Neural crest cell (in vitro differentiated cells): Measurements from ENCODE around the gene SLC16A2. TPM values are rescaled to one million over a fixed set of nuclear protein-coding genes. Genes with fewer than 3 reads are reported as not detected.

Experiments used
- DNase-seq: peaks from one replicate; pipeline ENCODE4 v3.0.0; 2021; ENCODE audit warnings: low read depth, mixed read lengths, low spot score
- H3K27ac Mint-ChIP-seq: one replicate; pipeline ENCODE4 v1.8.0; 2021; ENCODE audit warnings: mild to moderate bottlenecking, mixed read lengths; ENCODE audit not compliant: unreplicated experiment
- H3K27me3 Mint-ChIP-seq: 2 replicates; pipeline ENCODE4 v1.8.0; 2021; ENCODE audit warnings: low read depth, mild to moderate bottlenecking, mixed read lengths
- H3K36me3 Mint-ChIP-seq: 2 replicates; pipeline ENCODE4 v1.8.0; 2021; ENCODE audit warnings: low read depth, mild to moderate bottlenecking, mixed read lengths
- H3K4me1 Mint-ChIP-seq: 2 replicates; pipeline ENCODE4 v1.8.0; 2021; ENCODE audit warnings: mixed read lengths
- H3K4me3 Mint-ChIP-seq: one replicate; pipeline ENCODE4 v1.8.0; 2021; ENCODE audit warnings: mild to moderate bottlenecking, mixed read lengths
- H3K9me3 Mint-ChIP-seq: 2 replicates; pipeline ENCODE4 v1.8.0; 2021; ENCODE audit warnings: mixed read lengths
- CTCF ChIP-seq: fragments of 200-600 bp; sonication (generic); conservative IDR thresholded peaks from 2 replicates; pipeline ENCODE4 v1.5.0; 2021; ENCODE audit warnings: antibody characterized with exemption, mild to moderate bottlenecking
- total RNA-seq: library from RNA; stranded (reverse); gene quantifications from 2 replicates; pipeline ENCODE4 v1.2.1, GENCODE V29; 2021

SLC16A2 gene
- total RNA-seq, 1 donor from 2014 or later = 19.8 TPM

- Mint-ChIP-seq H3K27ac (peak overlapping the region; percentile 43), H3K4me1 (peaks cover 17% of the 10 kb centered on the region), H3K27me3 (no peaks in the 10 kb centered on the region), H3K4me3 (no peak overlapping the region), H3K36me3 (no peaks in the 10 kb centered on the region), H3K9me3 (no peaks in the 10 kb centered on the region)
- no peak for DNase-seq
- no peak for TF ChIP-seq CTCF
Observed at GRCh38 chrX:74493806-74494205, 72.5 kb downstream of the SLC16A2 start.

- DNase-seq = no peak
- Mint-ChIP-seq H3K27me3 (no peaks in the 10 kb centered on the region), H3K36me3 (no peaks in the 10 kb centered on the region), H3K9me3 (peaks cover 5% of the 10 kb centered on the region), H3K4me3 (no peak overlapping the region), H3K27ac (no peak overlapping the region), H3K4me1 (peaks cover 5% of the 10 kb centered on the region)
- TF ChIP-seq CTCF = no peak
Observed at GRCh38 chrX:74498924-74499323, 77.6 kb downstream of the SLC16A2 start.

GRCh38 chrX:74500067-74500466, 78.8 kb downstream of the SLC16A2 start:
- no peaks in the 10 kb centered on the region for H3K36me3 Mint-ChIP-seq
- no peak for TF ChIP-seq CTCF
- H3K27ac Mint-ChIP-seq = no peak overlapping the region
- DNase-seq = no peak
- no peaks in the 10 kb centered on the region for H3K27me3 Mint-ChIP-seq
- H3K9me3 Mint-ChIP-seq = peaks cover 5% of the 10 kb centered on the region
- no peaks in the 10 kb centered on the region for H3K4me1 Mint-ChIP-seq
- H3K4me3 Mint-ChIP-seq = no peak overlapping the region

- Mint-ChIP-seq H3K36me3 (no peaks in the 10 kb centered on the region), H3K27me3 (no peaks in the 10 kb centered on the region), H3K4me1 (no peaks in the 10 kb centered on the region), H3K27ac (no peak overlapping the region), H3K9me3 (peaks cover 5% of the 10 kb centered on the region), H3K4me3 (no peak overlapping the region)
- TF ChIP-seq CTCF = no peak
- DNase-seq = no peak
Observed at GRCh38 chrX:74500555-74500954, 79.3 kb downstream of the SLC16A2 start.

- DNase-seq = no peak
- no peak overlapping the region for H3K4me3 Mint-ChIP-seq
- H3K27me3 Mint-ChIP-seq = no peaks in the 10 kb centered on the region
- H3K36me3 Mint-ChIP-seq = peaks cover 3% of the 10 kb centered on the region
- peaks cover 6% of the 10 kb centered on the region for H3K9me3 Mint-ChIP-seq
- no peaks in the 10 kb centered on the region for H3K4me1 Mint-ChIP-seq
- H3K27ac Mint-ChIP-seq = no peak overlapping the region
- no peak for TF ChIP-seq CTCF
Observed at GRCh38 chrX:74505437-74505836, 84.1 kb downstream of the SLC16A2 start.
